HG02885 (cell line): ENCODE measurements around the gene WNT2B.

Experiments used
- ATAC-seq: cut with Tn5 transposase; IDR thresholded peaks from one replicate; pipeline ENCODE4 v1.9.1; 2021; ENCODE audit warnings: mild to moderate bottlenecking; ENCODE audit not compliant: unreplicated experiment, poor library complexity

Gene WNT2B

DNA sequence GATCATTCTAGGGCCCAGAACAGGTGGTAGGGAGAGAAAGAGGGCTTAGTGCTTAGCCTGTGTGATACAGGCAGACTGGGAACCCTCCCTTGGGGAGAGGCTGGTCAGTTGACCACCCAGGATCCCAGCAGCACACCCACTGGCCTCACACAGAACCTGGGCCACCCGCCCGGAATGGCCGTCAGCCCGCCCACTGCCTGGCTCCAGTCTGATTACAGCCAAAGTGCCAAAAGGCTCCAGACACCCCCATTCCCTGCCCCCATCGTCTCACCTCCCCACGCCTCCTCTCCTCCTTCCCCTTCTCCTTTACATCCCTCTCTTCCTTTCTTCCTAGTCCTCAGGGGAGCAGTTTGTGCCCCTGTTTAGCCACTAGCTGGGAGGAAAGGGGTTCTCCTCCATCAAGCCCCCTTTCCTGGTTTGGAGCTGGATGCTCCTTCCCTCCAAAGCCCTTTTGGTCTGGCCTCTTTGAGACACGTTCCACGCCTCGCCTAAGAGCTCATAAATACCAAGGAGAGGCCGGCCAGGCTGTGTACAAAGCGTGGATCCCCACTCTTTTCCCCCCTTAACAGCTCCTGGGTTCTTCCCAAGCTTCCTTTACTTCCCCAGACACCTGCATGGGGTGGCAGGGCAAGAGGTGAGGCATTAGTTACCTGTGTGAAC lies 4.6 kb upstream of the WNT2B start:
- ATAC-seq, result no peak

- ATAC-seq, result no peak
Measured at GRCh38 chr1:112504661-112505399, 3.9 kb upstream of the WNT2B start.

DNA sequence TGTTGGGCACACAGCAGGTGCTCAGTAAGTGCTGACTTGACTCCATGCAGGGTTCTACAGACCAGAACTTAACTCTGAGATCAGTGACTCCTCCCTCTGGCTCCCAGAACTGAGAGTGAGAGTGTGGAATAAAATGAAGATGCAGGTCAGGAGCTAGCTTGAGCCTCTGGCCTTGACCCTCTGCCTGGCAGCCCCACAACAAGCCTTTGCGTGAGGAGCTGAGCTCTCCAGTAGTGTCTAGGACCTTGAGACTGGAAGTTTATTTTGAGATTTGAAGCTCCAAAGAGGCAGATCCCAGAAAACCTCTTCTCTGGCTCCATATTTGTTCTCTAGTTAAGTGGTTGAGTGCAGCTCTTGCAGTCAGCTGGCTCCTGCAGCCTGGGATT lies 3.4 kb upstream of the WNT2B start:
- no peak for ATAC-seq

DNA sequence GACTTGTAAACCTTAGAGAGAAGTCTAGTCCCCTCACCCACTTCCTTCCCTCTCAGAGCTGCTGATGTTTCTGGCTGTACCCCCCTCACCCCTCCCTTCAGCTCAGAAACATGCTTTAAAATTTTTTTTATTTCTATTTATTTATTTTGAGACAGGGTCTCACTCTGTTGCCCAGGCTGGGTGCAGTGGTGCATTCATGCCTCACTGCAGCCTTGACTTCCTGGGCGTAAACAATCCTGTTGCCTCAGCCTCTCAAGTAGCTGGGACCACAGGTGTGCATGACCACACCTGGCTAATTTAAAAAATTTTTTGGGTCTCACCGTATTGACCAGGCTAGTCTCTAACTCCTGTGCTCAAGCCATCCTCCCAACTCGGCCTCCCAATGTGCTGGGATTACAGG lies 2.9 kb upstream of the WNT2B start:
- ATAC-seq, result no peak

GRCh38 chr1:112506306-112506705 lies 2.5 kb upstream of the WNT2B start:
- no peak for ATAC-seq

- ATAC-seq, result no peak
Measured at GRCh38 chr1:112506731-112507130, 2.0 kb upstream of the WNT2B start.

- ATAC-seq, result no peak
Measured at GRCh38 chr1:112507336-112507735, 1.4 kb upstream of the WNT2B start.

- no peak for ATAC-seq
Measured at GRCh38 chr1:112507921-112508277, 866 bp upstream of the WNT2B start.

GRCh38 chr1:112509005-112509659 lies 367 bp downstream of the WNT2B start:
- peak; percentile 26 for ATAC-seq

- no peak for ATAC-seq
Measured at GRCh38 chr1:112509660-112510178, 954 bp downstream of the WNT2B start.

DNA sequence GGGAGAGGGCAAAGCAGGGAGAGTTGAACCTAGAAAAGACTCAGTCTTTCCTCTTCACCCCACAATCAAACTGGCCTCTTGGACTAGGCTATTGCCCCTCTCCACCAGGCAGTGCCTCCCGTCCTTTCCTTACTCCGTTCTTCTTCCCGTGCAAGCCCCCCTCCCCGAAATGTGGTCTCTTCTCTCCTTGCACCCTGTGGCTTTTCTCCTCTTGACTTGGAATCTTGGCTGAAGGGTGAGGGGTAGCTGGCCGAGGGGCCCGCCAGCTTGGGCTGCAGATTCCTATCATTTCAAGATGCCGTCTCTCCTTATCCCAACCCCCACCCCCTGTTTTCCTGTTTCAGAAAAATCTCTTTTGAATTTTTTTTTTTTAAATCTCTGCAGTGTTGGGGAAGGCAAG lies 1.6 kb downstream of the WNT2B start:
- ATAC-seq, result no peak

DNA sequence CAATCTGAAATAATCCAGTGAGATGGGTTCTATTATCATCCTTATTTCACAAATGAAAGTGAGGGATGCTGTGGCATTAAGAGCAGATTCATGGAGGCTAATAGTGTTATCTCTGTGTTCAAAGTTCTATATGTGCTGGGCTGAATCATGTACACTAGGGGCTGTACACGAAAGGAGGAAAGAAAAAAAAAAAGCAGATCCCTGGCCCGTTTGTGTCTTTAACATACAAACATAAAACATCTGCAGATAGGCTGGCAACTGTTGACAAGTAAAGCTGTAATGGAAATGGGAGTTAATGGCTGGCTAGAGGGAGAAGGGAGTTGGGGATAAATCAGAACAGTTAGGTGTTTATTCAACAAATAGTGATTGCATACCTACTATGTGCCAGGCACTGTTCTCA lies 3.1 kb downstream of the WNT2B start:
- no peak for ATAC-seq

DNA sequence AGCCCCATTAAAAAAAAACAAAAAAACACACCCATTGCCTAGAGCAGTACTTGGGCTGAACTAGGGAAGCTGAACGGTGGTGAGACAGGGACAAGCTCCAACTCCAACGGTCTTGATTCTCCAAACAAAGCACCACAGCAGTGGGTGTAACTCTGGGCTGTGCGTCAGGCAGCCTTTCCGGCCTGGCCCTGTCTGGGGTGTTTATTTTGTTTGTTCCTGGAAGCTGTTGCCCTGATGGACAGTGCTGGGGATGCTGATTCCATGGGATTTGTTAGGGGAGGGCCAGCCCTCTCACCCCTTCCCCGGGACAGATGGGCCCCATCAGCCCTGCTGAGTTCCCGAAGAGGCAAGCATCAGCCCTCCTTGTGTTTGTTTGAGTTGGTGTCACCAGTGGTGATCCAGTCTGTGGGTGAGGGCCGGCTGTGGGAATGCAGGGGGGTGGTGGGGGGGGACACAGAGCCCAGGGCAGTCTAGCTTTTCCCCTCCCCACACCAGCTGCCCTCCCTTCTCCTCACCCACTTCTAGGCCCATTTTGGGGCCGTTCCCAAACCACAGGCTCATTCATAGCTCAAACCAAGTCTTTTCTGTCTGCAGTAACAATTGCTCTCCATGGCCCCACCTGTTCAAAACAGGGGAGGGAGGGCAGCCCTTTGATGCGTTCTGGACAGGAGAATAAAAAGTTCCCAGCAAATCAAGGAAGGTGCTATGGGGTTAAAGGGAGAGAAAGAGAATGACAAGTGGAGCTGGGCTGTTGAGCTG lies 4.5 kb downstream of the WNT2B start:
- no peak for ATAC-seq

DNA sequence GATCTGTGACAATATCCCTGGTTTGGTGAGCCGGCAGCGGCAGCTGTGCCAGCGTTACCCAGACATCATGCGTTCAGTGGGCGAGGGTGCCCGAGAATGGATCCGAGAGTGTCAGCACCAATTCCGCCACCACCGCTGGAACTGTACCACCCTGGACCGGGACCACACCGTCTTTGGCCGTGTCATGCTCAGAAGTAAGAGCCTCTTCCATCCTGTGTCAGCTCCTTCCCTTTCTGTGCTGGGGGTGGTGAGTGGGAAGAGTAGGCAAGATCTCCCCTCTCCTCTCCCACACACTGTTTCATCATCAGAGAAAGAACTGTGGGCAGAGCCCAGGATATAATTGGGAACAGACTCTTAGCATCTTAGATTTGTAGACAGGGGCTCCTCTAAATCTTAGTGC lies 6.1 kb downstream of the WNT2B start:
- ATAC-seq, result no peak

DNA sequence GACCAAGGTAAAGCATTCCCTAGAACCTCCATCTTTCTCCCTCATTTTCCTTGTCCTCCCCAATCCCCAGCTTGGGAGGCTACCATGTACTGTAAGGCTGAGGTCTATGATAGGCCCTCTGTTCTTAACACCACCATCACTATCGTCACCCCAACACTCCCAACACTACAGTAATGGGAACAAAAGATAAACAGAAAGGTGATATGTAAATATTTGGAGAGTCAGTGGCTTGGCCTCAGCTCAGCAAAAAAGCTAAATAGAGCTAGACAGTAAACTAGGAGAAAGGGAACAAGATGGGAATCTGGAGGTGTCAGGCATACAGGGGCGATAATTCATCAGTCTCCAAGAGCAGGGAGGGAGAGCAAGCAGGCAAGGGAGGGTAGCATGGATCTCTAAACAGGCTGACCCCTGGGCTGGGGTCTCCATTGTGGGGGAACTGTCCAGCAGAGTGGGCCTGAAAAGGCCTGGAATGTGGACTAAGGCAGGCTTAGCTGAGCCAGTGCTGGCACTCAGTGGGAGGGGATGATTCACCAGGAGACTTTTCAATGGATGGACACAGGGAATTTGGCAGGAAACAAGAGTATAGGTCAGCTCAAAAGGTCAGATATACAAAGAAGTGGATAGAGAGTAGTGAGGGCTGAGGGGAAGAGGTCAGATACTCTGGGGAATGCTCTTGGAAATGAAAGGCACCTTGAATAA lies 6.7 kb downstream of the WNT2B start:
- no peak for ATAC-seq

DNA sequence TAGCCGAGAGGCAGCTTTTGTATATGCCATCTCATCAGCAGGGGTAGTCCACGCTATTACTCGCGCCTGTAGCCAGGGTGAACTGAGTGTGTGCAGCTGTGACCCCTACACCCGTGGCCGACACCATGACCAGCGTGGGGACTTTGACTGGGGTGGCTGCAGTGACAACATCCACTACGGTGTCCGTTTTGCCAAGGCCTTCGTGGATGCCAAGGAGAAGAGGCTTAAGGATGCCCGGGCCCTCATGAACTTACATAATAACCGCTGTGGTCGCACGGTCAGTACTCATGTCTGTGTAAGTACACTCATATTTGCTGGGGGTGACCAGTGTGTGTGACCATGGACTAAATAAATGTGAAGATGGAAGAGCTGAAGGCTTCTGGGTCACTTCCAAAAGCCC lies 7.4 kb downstream of the WNT2B start:
- no peak for ATAC-seq

DNA sequence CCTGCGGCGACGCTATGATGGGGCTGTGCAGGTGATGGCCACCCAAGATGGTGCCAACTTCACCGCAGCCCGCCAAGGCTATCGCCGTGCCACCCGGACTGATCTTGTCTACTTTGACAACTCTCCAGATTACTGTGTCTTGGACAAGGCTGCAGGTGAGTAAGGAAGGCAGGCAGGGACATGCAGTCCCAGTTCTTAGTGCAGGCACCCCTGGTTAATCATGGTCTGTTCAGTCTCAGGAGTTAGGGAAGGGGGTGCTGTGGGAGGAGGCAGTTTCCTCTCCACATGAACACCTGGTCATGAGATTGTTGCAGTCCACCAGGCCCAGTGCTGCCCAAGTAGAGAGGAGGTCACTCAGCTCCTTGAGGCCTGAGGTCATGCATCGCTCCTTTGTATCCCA lies 8.5 kb downstream of the WNT2B start:
- no peak for ATAC-seq

DNA sequence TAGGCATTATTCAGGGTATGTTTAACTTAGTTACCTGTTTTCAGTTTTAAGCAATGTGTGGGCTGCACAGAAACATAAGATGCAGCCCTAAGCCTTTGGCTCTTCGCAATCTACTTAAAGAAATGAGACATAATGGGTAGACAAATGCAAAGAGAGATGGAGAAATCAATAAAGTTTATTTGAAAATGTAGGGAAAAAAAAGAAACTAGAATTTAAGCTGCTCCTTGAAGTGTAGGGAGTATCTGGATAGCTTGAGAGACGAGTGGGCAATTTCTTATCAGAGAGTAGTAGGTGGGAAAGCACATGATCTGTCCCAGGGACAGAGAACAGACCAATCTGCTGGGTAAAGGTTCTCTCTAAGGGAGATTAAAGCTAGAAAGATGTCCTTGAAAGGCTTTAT lies 8.9 kb downstream of the WNT2B start:
- no peak for ATAC-seq

- no peak for ATAC-seq
Measured at GRCh38 chr1:112518186-112518585, 9.4 kb downstream of the WNT2B start.

GRCh38 chr1:112520166-112520565 lies 11.4 kb downstream of the WNT2B start:
- ATAC-seq, result no peak
